ENCODE measurements around the gene CALB2.

GRCh38 chr16:71396594-71396993 is 38.1 kb downstream of the CALB2 start:
- TF ChIP-seq EZH2 (IDR thresholded peaks at IDR 0.05) (no peak), CTCF (IDR thresholded peaks at IDR 0.05 in 2 of 3, conservative IDR thresholded peaks at IDR 0.05 in 1 of 3; ENCODE audit: borderline replicate concordance in 1 of 3, insufficient read depth in 1 of 3, low read depth in 2 of 3, low read length in 2 of 3) (no peak), SP1 (IDR thresholded peaks at IDR 0.05; ENCODE audit: low read depth) (no peak), CEBPB (IDR thresholded peaks at IDR 0.05; ENCODE audit: low read depth) (no peak), POLR2A (IDR thresholded peaks at IDR 0.05; ENCODE audit: borderline replicate concordance, extremely low read depth, insufficient read depth, insufficient read length) (no peak), POLR2AphosphoS5 (IDR thresholded peaks at IDR 0.05; ENCODE audit: low read depth, low read length) (no peak), EGR1 (IDR thresholded peaks at IDR 0.05; ENCODE audit: low read depth) (no peak)
